Glutamatergic neuron (in vitro differentiated cells): Measurements from ENCODE around the gene MACROD2. TPM values are rescaled to one million over a fixed set of nuclear protein-coding genes. Genes with fewer than 3 reads are reported as not detected.

ENCODE experiments used
- DNase-seq: peaks from one replicate; pipeline ENCODE4 v3.0.0; 2022
- H3K27ac Mint-ChIP-seq: one replicate; pipeline ENCODE4 v1.8.0; 2020; ENCODE audit warnings: mild to moderate bottlenecking, mixed read lengths, inconsistent platforms; ENCODE audit not compliant: unreplicated experiment
- H3K27me3 Mint-ChIP-seq: one replicate; pipeline ENCODE4 v1.8.0; 2020; ENCODE audit warnings: mild to moderate bottlenecking, moderate library complexity, mixed read lengths, inconsistent platforms; ENCODE audit not compliant: unreplicated experiment
- H3K36me3 Mint-ChIP-seq: one replicate; pipeline ENCODE4 v1.8.0; 2020; ENCODE audit warnings: mild to moderate bottlenecking, mixed read lengths, inconsistent platforms; ENCODE audit not compliant: unreplicated experiment
- H3K4me1 Mint-ChIP-seq: one replicate; pipeline ENCODE4 v1.8.0; 2020; ENCODE audit warnings: mild to moderate bottlenecking, low read depth, mixed read lengths, inconsistent platforms; ENCODE audit not compliant: unreplicated experiment
- H3K4me3 Mint-ChIP-seq: one replicate; pipeline ENCODE4 v1.8.0; 2020; ENCODE audit warnings: mild to moderate bottlenecking, mixed read lengths, inconsistent platforms; ENCODE audit not compliant: unreplicated experiment
- H3K9me3 Mint-ChIP-seq: one replicate; pipeline ENCODE4 v1.8.0; 2020; ENCODE audit warnings: mild to moderate bottlenecking, moderate library complexity, mixed read lengths, inconsistent platforms; ENCODE audit not compliant: unreplicated experiment
- CTCF ChIP-seq: fragments of 200-600 bp; sonication (generic); IDR thresholded peaks from one replicate; pipeline ENCODE4 v1.5.0; 2021; ENCODE audit not compliant: partially characterized antibody, unreplicated experiment
- total RNA-seq: library from RNA; stranded (reverse); fragmentation: NEBNext Ultra II Directional; extraction: Animal tissue kit (Norgen Biotek cat#: 25700); gene quantifications from one replicate; pipeline ENCODE4 v1.2.1, GENCODE V29; 2021; ENCODE audit not compliant: unreplicated experiment

The MACROD2 gene
- total RNA-seq, 1 donor from 2014 or later, result 8.7 TPM

- Mint-ChIP-seq H3K27me3 (no peaks in the 10 kb centered on the region), H3K9me3 (no peaks in the 10 kb centered on the region), H3K4me1 (no peaks in the 10 kb centered on the region), H3K36me3 (no peaks in the 10 kb centered on the region), H3K27ac (no peak overlapping the region), H3K4me3 (no peak overlapping the region)
- TF ChIP-seq CTCF, result no peak
- no peak for DNase-seq
Observed at GRCh38 chr20:15042723-15043122, 1047.4 kb downstream of the MACROD2 start.

GRCh38 chr20:15045246-15045645 lies 1049.9 kb downstream of the MACROD2 start:
- Mint-ChIP-seq H3K4me1 (no peaks in the 10 kb centered on the region), H3K27me3 (no peaks in the 10 kb centered on the region), H3K36me3 (no peaks in the 10 kb centered on the region), H3K4me3 (no peak overlapping the region), H3K27ac (no peak overlapping the region), H3K9me3 (no peaks in the 10 kb centered on the region)
- no peak for DNase-seq
- TF ChIP-seq CTCF, result no peak

- no peak overlapping the region for H3K4me3 Mint-ChIP-seq
- H3K27me3 Mint-ChIP-seq, result no peaks in the 10 kb centered on the region
- no peaks in the 10 kb centered on the region for H3K9me3 Mint-ChIP-seq
- no peak for TF ChIP-seq CTCF
- no peak for DNase-seq
- no peaks in the 10 kb centered on the region for H3K36me3 Mint-ChIP-seq
- H3K27ac Mint-ChIP-seq, result no peak overlapping the region
- H3K4me1 Mint-ChIP-seq, result no peaks in the 10 kb centered on the region
Observed at GRCh38 chr20:15047042-15047441, 1051.7 kb downstream of the MACROD2 start.

GRCh38 chr20:15047601-15048000 lies 1052.3 kb downstream of the MACROD2 start:
- no peak for DNase-seq
- H3K4me1 Mint-ChIP-seq, result no peaks in the 10 kb centered on the region
- H3K27me3 Mint-ChIP-seq, result no peaks in the 10 kb centered on the region
- H3K9me3 Mint-ChIP-seq, result no peaks in the 10 kb centered on the region
- no peaks in the 10 kb centered on the region for H3K36me3 Mint-ChIP-seq
- no peak overlapping the region for H3K4me3 Mint-ChIP-seq
- no peak for TF ChIP-seq CTCF
- no peak overlapping the region for H3K27ac Mint-ChIP-seq

GRCh38 chr20:15056246-15056645 lies 1060.9 kb downstream of the MACROD2 start:
- no peak for TF ChIP-seq CTCF

More at GRCh38 chr20:15056246-15056645, 1060.9 kb downstream of the MACROD2 start:
- Mint-ChIP-seq H3K9me3 (no peaks in the 10 kb centered on the region), H3K4me3 (no peak overlapping the region), H3K27me3 (no peaks in the 10 kb centered on the region), H3K4me1 (peaks cover 5% of the 10 kb centered on the region), H3K36me3 (no peaks in the 10 kb centered on the region), H3K27ac (no peak overlapping the region)
- no peak for DNase-seq
